Colonic mucosa (tissue), 4 donors: ENCODE results near the gene RTL1. TPM values are rescaled to one million over a fixed set of nuclear protein-coding genes. Genes with fewer than 3 reads are reported as not detected.

ENCODE experiments used
- DNase-seq: peaks from one replicate; pipeline ENCODE4 v3.0.0-alpha.2; 2020
- H3K27ac ChIP-seq: fragments of 200-600 bp; one replicate; pipeline ENCODE4 v1.8.0; 2021
- H3K27me3 ChIP-seq: fragments of 200-600 bp; one replicate; pipeline ENCODE4 v1.8.0; 2021
- H3K36me3 ChIP-seq: fragments of 200-600 bp; one replicate; pipeline ENCODE4 v1.8.0; 2021
- H3K4me1 ChIP-seq: fragments of 200-600 bp; one replicate; pipeline ENCODE4 v1.8.0; 2021; ENCODE audit warnings: mild to moderate bottlenecking
- H3K4me3 ChIP-seq: fragments of 200-600 bp; one replicate; pipeline ENCODE4 v1.8.0; 2021
- H3K9ac ChIP-seq, 2 donors: one replicate each; pipeline ENCODE4 v1.7.0; 2013; ENCODE audit warnings: control low read depth in 2 of 2, low read depth in 2 of 2, low read length in 2 of 2
- H3K9me3 ChIP-seq: fragments of 200-600 bp; one replicate; pipeline ENCODE4 v1.8.0; 2021
- intact Hi-C: fragments of 100-400 bp; cut with DNase I; formaldehyde crosslinking; loops from one replicate; pipeline ENCODE4 v1.14.1; 2022
- total RNA-seq, 2 donors: library from RNA; stranded (reverse); fragmentation: NEBNext Ultra II Directional in 1 of 2; extraction: Animal tissue kit (Norgen Biotek cat#: 25700) in 1 of 2; gene quantifications; one replicate each; pipeline ENCODE4 v1.2.1, GENCODE V29; 2021
- TF ChIP-seq, protein P1 (sequence below): fragments of 200-600 bp; IDR thresholded peaks from one replicate; pipeline ENCODE4 v1.8.0; 2022; ENCODE audit warnings: antibody characterized with exemption, mild to moderate bottlenecking
- donor health status: healthy.
- donor health status: DM: no; HTN: no; CAD: no.
- donor health status: DM: no; HTN: no; CAD: no.

The RTL1 gene
- total RNA-seq, 2 donors from 2014 or later: not detected

DNA sequence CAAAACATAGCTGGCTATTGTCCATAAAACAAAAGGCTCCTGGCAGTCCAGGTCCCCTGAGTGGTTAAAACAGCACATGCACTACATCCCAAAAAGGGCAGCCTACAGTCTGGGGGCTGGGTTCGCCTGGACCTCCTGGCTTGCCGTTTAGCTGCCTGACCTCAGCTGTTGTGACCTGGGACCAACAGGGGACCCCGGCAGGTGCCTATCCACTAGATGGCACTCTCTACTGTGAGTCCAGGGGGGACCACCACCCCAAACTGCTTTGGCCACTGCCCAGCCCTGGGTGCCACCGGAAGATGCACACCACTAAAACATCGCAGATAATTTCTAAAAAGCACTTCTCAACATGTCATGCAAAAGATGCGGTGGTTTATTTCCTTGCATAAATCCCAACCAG lies 2.9 kb upstream of the RTL1 start:
- H3K27ac ChIP-seq: no peak overlapping the region
- no peak overlapping the region for H3K4me3 ChIP-seq
- H3K9me3 ChIP-seq: no peaks in the 10 kb centered on the region
- no peak overlapping the region for H3K9ac ChIP-seq
- H3K4me1 ChIP-seq: no peaks in the 10 kb centered on the region
- no peaks in the 10 kb centered on the region for H3K36me3 ChIP-seq
- intact Hi-C loops: no loop called here
- no peak for DNase-seq
- TF ChIP-seq, protein P1, sequence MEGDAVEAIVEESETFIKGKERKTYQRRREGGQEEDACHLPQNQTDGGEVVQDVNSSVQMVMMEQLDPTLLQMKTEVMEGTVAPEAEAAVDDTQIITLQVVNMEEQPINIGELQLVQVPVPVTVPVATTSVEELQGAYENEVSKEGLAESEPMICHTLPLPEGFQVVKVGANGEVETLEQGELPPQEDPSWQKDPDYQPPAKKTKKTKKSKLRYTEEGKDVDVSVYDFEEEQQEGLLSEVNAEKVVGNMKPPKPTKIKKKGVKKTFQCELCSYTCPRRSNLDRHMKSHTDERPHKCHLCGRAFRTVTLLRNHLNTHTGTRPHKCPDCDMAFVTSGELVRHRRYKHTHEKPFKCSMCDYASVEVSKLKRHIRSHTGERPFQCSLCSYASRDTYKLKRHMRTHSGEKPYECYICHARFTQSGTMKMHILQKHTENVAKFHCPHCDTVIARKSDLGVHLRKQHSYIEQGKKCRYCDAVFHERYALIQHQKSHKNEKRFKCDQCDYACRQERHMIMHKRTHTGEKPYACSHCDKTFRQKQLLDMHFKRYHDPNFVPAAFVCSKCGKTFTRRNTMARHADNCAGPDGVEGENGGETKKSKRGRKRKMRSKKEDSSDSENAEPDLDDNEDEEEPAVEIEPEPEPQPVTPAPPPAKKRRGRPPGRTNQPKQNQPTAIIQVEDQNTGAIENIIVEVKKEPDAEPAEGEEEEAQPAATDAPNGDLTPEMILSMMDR: no peak
- peaks cover 6% of the 10 kb centered on the region for H3K27me3 ChIP-seq

DNA sequence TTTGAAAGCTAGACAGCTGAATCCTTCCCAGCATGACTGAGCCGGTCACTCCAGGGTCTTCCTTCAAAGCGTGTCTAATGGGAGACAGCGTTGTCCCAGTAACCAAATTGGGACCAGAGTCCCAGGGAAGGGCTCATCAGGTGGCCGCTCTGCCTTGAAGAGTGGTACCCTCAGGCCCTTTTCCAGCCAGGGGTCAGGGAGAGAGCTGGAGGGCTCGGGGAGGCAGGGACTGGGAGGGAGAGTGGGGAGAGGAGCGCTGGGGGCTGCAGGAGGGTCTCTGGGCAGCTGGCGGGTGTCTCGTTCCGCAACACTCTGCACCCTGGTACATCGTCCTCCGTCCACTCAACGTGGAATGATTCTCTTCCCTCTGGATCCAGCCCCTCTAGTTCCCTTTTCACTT lies 1.6 kb upstream of the RTL1 start:
- Histone ChIP-seq H3K9ac (no peak overlapping the region), H3K4me1 (no peaks in the 10 kb centered on the region), H3K27me3 (peaks cover 6% of the 10 kb centered on the region), H3K36me3 (no peaks in the 10 kb centered on the region), H3K27ac (no peak overlapping the region), H3K4me3 (no peak overlapping the region), H3K9me3 (no peaks in the 10 kb centered on the region)
- TF ChIP-seq, protein P1: no peak
- DNase-seq: no peak
- intact Hi-C loops: no loop called here

DNA sequence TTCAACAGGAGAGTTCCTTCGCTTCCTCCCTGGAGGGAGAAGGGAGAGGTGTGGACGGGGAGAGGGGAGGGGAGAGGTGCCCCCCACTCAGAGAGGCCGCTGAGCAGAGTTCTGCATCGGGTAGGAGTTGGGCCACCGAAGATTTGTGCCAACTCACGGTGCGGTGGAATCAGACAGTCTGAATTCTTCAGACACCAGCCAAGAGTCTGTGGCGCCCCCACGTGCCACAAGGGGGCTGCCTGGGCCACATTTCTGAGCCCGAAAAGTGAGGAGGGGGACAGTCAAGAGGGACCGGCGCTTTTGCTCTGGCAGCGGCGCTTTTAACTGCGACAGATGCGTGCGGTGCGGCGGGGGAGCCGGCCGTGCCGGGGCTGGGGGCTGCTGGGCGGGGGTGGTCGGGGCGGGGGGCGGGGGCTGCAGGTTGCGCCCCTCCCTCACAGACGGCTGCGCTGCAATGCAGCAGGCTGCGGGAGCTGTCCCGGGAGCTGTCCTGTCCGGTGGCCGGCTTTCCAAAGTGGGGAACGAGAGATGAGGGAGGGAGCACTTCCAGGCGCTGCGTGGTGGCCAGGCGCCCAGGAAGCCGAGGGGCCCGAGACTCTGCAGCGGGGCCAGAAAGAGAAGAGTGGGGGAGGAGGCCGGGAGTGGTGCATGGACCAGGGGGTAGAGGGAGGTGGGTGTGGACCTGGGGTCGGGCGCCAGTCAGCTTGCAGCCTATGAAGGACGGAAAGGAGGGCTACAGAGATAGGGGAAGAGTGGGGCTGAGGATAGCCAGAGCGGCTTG lies 975 bp upstream of the RTL1 start:
- Histone ChIP-seq H3K9ac (no peak overlapping the region), H3K27ac (no peak overlapping the region), H3K27me3 (peaks cover 6% of the 10 kb centered on the region), H3K9me3 (no peaks in the 10 kb centered on the region), H3K36me3 (no peaks in the 10 kb centered on the region), H3K4me3 (no peak overlapping the region), H3K4me1 (peaks cover 4% of the 10 kb centered on the region)
- TF ChIP-seq, protein P1: no peak
- peak; percentile 13 for DNase-seq
- intact Hi-C loops: loop anchor here (5.0 kb wide), 1 partner anchor 52 kb away; no protein-coding TSS in a partner anchor

DNA sequence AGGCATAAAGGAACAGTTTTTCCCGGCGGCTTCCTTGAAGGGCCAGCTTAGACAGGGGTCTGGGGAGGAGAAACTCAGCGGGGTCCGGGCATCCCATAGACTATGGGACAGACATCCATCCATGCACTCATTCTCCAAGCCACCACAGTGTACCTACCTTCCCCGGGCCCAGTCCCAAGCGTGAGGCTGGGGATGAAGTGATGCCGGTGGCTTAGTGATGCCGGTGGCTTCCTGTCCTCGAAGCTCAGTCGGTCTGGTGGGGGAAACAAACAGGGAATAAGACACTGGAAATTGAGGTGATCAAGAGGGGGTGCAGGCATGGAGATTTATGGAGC lies 421 bp downstream of the RTL1 start:
- peaks cover 10% of the 10 kb centered on the region for H3K27me3 ChIP-seq
- no peaks in the 10 kb centered on the region for H3K36me3 ChIP-seq
- H3K27ac ChIP-seq: no peak overlapping the region
- TF ChIP-seq, protein P1: no peak
- H3K4me3 ChIP-seq: no peak overlapping the region
- H3K9ac ChIP-seq: no peak overlapping the region
- peaks cover 4% of the 10 kb centered on the region for H3K4me1 ChIP-seq
- intact Hi-C loops: loop anchor here (5.0 kb wide), 1 partner anchor 51 kb away; no protein-coding TSS in a partner anchor
- H3K9me3 ChIP-seq: no peaks in the 10 kb centered on the region
- DNase-seq: peak; percentile 13

DNA sequence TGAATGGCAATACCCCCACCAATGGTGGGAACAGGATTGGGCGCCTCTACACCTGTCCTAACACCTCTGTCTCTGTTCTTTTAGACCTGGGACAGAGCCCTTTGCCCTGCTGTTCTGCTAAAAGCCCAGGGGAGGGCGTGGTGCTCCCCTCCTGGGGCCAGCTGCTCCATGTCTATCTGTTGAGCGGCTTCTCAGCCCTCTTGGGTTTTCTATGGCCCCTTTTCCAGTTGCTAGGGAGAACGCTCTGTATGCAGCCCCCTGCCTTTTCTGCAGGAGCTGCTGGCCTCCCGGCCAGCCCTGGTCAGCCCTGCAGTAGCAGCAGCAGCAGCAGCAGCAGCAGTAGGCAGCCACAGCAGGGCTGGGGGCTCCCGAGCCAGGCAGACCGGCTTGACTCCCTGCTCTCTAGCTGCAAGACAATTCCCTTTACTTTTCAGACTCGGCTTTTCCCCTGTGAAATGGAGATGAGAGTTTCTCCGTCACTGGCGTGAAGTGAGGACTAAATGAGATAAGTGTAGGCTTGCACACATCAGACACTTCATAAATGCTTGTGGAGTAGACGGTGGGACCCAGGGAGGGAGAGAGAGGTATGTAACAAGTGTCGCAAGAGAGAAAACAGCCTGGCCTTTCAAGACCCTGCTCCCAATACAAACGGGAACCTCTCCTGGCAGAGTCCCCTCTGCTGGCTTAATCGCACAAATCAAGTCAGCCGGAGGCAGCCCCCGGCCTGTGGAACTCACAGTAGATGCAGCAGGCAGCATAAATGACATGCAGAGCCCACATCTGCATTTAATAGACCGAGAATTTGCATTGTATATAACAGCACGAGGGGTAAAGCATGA lies 1.0 kb downstream of the RTL1 start:
- DNase-seq: no peak
- TF ChIP-seq, protein P1: no peak
- intact Hi-C loops: loop anchor here (5.0 kb wide), 1 partner anchor 50 kb away; no protein-coding TSS in a partner anchor
- Histone ChIP-seq H3K4me1 (peaks cover 4% of the 10 kb centered on the region), H3K36me3 (no peaks in the 10 kb centered on the region), H3K9ac (no peak overlapping the region), H3K27me3 (peaks cover 10% of the 10 kb centered on the region), H3K9me3 (no peaks in the 10 kb centered on the region), H3K27ac (no peak overlapping the region), H3K4me3 (no peak overlapping the region)
